Embryonic facial prominence (tissue), 1 donor: ENCODE data around the gene CPTP.
"Not testable (repeated sequence)": the region's sequence is repeated elsewhere in the genome, so short reads cannot be mapped to it uniquely, and the experiment has no call there.

Experiments
- DNase-seq: peaks from one replicate; pipeline ENCODE4 v3.0.0-alpha.2; 2016; ENCODE audit errors: extremely low spot score

Gene CPTP

DNA sequence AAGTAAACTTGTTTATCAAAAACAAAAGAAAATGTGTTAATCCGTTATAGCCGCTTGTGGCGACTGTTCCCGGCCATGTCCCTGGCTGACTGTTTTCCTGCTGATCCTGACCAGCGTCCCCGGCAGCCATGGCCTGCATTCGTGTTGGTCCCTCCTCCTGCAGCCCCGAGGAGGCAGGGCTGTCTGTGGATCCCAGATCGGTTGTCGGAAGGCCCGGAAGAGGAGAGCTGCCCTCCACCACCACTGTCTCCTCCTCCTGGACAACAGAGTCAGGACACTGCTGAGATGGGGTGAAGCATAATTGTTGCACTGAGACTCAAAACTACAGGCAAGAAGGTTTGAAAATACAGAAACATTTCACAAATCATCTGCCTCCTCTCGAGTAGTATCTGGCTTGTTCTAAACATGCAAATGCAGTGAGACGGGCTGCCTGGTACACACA lies 37.4 kb downstream of the CPTP start:
- no peak for DNase-seq

DNA sequence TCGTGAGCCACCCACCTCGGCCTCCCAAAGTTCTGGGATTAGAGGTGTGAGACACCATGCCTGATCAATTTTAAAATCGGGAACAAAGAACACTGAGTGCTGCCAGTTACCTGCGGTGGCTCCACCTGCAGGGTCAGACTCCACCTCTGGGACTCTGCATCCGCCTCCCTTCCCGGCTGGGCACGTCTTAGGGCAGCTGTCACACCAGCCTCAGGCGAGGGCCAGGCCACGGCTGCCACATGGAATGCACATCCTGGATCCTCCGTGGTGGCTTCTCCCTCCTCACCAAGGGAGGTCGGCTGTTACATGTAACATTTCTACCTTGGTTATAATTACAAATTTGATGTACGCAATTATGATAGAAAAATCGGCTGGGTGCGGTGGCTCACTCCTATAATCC lies 39.7 kb downstream of the CPTP start:
- DNase-seq, result no peak

DNA sequence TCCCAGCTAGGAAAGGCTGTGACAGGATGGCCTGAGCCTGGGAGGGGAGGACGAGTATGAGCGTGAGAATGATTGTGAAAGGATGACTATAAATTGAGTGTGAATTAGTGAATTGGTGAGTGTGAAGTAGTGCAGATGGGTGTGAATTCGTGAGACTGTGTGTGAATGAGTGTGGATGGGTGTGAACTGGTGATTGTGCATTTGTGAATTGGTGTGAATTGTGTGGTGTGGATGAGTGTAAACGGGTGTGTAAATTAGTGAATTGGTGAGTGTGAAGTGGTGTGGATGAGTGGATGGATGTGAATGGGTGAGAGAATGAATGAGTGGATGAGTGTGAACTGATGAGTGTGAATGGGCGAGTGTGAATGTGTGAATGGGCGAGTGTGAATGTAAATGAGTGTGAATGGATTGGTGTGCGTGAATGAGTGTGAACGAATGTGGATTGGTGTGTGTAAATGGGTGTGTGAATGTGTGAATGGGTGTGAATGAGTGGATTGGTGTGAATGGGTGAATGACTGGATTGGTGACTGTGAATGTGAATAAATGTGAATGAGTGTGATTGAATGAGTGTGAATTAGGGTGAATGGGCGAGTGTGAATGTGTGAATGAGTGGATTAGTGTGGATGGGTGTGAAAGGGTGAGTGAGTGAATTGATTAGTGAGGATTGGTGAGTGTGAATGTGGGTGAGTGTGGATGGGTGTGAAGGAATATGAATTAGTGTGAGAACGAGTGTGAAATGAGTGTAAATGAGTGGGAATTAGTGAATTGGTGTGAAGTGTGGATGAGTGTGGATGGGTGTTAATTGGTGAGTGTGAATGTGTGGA lies 41.5 kb downstream of the CPTP start:
- no peak for DNase-seq

DNA sequence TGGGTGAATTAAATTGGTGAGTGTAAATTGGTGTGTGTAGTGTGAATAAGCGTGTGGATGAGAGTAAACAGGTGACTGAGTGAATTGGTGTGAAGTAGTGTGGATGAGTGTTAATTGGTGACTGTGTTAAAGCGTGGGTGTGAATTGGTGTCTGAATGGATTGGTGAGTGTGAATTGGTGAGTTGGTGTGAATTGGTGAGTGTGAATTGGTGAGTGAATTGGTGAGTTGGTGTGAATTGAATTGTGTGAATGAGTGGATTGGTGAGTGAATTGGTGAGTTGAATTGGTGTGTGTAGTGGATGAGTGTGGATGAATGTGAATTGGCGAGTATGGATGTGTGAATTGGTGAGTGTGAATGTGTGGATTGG lies 42.1 kb downstream of the CPTP start:
- no peak for DNase-seq

DNA sequence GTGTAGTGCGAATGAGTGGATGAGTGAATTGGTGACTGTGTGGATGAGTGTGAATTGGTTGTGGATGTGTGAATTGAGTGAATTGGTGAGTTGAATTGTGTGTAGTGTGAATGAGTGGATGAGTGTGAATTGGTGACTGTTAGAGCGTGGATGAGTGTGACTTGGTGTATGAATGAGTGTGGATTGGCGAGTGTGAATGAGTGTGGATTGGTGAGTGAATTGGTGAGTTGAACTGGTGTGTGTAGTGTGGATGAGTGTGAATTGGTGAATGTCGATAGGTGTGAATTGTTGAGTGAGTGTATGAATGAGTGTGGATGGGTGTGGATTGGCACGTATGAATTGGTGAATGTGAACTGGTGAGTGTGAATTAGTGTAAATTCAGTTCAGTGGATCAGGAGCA lies 42.7 kb downstream of the CPTP start:
- DNase-seq, result no peak

DNA sequence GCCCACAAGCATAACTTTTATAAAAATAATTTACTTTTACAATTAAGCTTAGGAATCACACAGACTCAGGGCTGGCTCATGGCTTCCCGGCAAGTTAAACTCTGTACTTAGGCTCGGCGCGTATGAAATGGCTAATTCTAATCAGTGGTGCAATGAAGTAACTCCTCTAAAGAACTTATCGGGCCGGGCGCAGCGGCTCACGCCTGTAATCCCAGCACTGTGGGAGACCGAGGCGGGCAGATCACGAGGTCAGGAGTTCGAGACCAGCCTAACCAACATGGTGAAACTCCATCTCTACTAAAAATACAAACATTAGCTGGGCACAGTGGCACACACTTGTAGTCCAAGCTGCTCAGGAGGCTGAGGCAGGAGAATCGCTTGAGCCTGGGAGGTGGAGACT lies 45.5 kb downstream of the CPTP start:
- DNase-seq, result not testable (repeated sequence)

DNA sequence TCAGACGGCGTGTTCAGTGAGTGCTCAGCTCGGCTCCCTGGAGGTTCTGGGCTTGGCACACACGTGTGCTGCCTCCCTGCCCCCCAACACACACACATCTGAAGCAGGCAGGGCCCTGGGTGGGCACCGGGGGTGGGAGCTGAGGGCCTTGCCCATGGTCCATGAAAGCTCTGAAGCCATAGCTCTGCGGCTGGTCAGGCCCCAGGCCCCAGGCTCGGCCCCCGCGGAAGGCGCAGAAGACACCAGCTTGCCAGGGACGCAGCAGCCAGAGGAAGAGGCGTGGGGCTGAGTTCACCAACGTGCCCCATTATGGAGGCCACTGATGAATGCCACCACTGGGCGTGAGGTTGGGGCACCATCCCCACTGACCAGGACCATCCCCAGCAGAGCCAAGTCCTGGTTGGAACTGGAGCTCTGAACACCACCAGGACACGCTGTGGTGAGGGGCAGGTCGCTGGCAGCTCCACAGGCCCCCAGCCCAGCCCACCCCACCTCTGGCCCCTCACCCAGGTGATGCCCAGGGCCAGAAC lies 46.2 kb downstream of the CPTP start:
- no peak for DNase-seq

DNA sequence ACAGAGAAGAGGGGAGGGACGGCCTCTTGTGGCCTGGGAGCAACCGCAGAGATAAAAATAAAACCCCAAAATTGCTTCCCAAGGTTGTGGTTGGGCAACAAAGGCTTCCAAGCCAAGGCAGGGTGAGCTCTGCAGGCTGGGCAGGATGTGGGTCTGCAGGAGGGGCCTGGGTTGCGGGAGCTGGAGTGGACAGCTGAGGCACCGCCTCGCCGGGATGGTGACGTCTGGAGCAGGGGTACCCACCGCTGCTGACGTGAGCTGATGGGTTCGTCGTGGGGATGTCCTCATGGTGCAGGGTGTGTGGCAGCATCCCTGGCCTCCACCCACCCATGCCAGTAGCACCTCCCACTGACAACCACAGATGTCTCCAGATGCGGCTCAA lies 46.8 kb downstream of the CPTP start:
- DNase-seq, result no peak

DNA sequence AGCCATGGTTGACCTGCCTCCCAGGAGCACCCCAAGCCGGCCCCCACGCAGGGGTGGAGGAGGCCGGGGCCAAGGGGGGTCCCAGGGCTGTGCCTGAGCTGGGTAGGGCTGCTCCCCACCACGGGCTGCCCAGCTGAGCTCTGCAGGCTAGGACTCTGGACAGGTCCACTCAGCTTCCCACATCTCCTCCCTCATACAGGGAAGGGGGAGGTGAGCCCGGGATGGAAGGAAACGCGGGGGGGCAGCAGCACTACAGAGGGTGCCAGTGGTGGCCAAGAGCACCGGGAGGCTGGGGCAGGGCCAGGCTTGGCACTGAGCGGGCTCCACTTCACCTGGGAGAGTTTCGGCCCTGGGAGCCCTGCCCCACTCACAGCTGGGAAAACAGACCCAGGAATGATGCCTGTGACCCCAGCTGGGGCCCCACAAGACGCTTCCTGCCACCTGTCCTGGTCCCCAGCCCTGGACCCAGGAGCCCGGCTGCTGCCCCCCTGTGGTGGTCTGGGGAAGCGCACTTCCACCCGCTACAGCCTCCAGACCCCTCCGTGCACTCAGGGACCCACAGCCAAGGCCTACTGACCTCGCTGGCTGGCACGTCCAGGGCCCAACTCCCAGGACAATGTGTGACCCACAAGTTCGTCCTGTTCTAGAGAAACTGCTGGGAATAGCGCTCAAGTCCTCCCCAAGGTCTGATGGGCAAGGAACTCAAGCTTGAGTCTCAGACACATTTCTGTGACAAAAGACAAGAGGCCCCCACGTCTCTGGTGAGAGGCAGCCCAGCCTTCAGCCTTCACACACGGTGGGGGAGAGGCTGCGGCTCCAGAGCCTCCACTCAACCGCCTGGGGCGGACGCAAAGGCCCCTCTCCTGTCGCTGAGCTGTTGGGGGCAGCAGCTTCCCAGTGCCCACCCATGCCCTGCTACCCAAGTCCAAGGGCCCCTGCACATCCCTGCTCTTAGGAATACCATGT lies 47.4 kb downstream of the CPTP start:
- DNase-seq, result no peak

DNA sequence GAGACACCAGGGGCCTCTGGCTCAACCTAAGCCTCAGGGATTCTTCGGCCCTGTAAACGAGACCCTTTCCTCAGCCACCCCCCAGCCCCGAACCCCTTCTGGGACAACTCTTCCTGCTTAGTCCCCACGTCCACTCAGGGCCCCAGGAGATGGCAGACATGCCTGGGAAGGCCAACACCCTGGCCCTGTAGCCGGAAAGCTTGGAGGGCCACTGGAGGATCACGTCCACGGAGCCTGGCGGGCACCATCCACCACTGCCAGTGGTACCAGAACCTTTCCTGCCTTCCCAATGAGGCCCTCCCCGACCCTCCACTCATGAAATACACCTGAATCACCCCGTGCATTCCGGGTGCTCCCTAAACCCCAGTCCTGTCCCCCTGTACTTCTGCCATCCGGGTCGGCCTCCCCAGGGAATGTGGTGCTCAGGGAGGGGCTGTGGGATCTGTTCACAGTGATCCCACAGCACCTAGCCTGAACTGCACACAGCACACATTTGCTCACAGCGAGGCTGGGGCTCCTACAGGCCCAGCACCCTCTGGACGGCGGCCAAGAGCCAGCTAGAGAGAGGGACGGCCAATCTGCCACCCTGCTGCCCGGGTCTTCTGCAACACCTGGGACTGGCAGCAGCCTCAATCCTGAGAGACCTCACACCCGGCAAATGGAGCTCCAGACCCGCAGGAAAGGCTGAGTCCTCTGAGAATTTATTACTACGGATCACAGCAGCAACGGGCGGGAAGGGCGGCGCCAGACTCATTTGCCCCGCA lies 48.6 kb downstream of the CPTP start:
- no peak for DNase-seq

DNA sequence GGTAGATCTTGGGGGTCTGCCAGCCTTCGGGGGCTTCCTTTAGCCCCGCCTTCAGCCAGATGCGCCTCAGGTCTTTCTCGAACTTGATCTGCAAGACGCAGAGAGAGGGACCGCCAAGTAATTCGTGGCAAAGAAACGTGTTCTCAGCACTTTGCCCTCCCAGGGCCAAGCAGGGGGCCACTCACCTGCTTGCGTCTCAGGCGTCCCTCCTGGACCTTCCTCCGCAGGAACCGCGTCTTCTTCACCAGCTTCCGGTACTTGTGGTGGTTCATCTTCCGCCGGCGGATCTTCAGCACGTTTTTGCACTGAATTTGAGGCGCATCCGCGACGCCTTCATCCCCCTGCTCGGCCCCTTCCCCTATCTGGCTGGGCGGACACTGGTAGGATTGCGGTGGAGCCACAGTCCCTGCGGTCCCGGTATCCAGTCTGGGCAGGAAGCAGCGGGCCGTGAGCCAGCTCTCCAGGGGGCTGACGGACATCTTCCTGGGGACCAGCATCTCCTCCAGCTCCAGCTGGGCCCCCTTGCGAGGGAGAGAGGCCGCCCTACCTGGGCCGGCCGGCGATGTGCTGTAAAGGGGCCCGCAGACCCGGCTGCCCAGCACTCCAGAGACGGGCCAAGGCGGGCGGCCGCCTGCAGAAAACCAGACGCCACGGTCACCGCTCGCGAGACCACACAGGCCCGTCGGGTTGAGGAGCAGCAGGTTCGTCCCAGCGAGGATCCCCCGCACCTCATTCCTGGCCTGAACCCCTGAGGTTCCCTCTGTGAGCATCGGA lies 49.4 kb downstream of the CPTP start:
- DNase-seq, result no peak

DNA sequence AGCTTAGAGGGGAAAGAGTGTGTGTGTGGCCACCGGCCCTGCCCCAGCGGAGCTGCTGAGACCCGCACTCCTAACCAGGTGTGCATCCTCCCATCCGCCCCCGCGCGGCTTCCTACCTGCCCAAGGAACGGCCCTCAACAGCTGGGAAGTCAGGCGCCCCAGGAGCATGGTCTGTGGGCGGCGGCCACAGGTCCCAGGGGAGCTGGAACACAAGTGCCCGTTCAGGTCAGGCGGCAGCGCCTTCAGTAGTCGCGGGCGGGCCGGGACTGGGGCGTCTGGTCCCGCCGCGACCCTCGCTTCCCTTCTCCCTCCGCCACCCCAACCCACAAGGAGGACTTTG lies 50.0 kb downstream of the CPTP start:
- DNase-seq, result no peak

DNA sequence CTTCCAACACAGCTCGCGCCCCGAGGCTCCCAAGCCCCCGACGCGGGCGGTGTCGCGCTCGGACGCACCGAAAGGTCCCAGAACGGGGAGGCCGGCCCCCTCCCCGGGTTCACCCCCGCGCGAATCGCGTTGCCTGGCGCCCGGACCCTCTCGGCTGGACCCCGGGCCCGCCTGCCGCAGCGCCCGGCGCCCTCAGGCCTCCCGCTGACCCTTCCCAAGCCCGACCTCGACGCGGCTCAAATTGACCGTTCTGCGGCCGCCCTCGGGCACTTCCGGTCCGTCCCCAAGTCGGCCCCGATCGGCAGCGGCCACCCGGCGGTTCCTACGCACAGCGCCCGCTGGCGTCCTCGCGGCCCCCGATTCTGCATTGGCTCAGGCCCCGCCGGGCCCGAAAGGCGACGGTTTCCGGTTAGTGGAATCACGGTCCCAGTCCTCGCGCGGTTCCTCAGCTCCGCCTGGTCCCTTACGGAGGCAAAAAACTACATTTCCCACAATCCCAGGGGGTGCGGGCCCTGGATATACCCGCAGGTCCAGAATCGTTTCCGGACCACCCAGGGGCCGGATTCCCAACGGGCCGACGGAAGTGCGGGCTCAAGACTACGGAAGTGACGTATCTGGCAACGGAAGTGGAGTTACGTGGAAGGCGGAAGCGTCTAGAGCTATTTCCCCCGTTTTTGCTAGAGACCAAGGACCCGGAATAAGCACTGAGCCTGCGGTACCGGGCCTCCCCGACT lies 50.5 kb downstream of the CPTP start, which contains the start of gene AURKAIP1:
Gene AURKAIP1 (minus strand): TSS at position 279 of the 734 bp plus-strand sequence. CDS start 451 bp downstream, outside the sequence.
- DNase-seq, result peak; percentile 98

DNA sequence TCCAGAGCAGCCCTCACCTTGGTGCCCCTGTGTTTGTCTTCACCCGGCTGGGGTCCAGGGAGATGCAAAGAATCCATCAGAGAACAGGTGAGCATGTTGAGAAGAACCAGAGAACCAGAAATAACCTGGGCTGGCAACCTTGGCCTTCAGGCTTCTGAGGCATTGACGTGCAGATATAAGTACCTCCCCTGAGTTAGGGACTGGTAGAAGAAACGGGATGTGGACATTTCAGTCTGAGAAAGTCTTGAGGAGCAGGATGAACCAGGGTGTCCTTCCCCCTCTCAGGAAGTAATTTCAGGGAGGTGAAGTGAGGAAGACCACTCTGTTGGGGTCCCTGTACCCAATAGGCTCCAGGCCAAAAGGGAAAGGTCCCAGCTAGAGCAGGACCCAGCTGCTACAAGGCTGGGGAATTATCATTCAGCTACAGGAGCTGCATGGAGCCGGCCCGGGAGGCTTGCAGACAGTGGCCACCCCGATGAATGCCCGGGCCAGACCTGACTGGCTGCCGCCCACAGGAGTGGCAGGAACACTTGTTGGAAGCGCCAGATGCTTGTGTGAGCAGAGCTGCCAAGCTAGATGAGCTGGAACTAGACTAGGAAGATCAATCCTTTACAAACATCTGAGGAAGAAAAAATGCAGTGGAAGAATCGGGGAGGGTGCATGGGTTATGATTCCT lies 52.1 kb downstream of the CPTP start:
- DNase-seq, result no peak

DNA sequence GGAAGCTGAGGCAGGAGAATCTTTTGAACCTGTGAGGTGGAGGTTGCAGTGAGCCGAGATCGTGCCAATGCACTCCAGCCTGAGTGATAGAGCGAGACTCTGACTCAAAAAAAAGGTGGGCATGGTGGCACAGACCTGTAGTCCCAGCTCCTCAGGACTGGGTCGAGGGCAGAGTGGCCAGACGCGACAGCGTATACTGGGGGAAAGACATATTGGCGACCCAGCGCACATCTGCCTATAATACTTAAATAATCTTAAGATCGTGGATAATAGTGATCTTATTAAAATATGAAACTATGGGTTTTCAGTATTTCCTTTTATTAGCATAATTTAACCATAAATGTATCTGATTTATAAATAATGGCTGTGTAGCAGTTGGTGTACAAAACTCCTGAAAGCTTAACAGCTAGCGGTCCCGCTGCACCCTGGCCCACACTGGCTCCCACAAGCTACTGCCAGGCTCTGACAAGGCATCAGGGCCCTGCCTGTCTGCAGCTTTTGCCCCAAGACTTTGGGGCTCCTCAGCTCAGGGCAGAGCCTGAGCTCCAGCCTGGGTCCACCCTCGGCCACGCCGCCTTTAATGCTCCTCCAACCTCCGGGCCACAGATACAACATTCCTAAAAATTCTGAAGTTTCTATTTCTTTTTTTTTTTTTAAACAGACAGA lies 53.1 kb downstream of the CPTP start:
- no peak for DNase-seq
